Endothelial cell (in vitro differentiated cells): ENCODE measurements around the gene GHITM. TPM values are rescaled to one million over a fixed set of nuclear protein-coding genes. Genes with fewer than 3 reads are reported as not detected.

ENCODE experiments used
- DNase-seq: peaks from one replicate; pipeline ENCODE4 v3.0.0; 2021; ENCODE audit warnings: low spot score
- H3K27ac Mint-ChIP-seq: one replicate; pipeline ENCODE4 v1.8.0; 2021; ENCODE audit warnings: mixed read lengths, inconsistent platforms; ENCODE audit not compliant: unreplicated experiment
- H3K27me3 Mint-ChIP-seq: one replicate; pipeline ENCODE4 v1.8.0; 2021; ENCODE audit warnings: mild to moderate bottlenecking, moderate library complexity, mixed read lengths, inconsistent platforms; ENCODE audit not compliant: unreplicated experiment
- H3K36me3 Mint-ChIP-seq: one replicate; pipeline ENCODE4 v1.8.0; 2021; ENCODE audit warnings: mild to moderate bottlenecking, low read depth, mixed read lengths, inconsistent platforms; ENCODE audit not compliant: unreplicated experiment
- H3K4me1 Mint-ChIP-seq: one replicate; pipeline ENCODE4 v1.8.0; 2021; ENCODE audit warnings: mild to moderate bottlenecking, mixed read lengths, inconsistent platforms; ENCODE audit not compliant: unreplicated experiment
- H3K4me3 Mint-ChIP-seq: one replicate; pipeline ENCODE4 v1.8.0; 2021; ENCODE audit warnings: mild to moderate bottlenecking, mixed read lengths, inconsistent platforms; ENCODE audit not compliant: unreplicated experiment
- H3K9me3 Mint-ChIP-seq: one replicate; pipeline ENCODE4 v1.8.0; 2021; ENCODE audit warnings: mixed read lengths, inconsistent platforms; ENCODE audit not compliant: unreplicated experiment
- CTCF ChIP-seq: fragments of 200-600 bp; sonication (generic); IDR thresholded peaks from one replicate; pipeline ENCODE4 v1.5.0; 2021; ENCODE audit warnings: antibody characterized with exemption; ENCODE audit not compliant: unreplicated experiment
- total RNA-seq: library from RNA; stranded (reverse); fragmentation: NEBNext Ultra II Directional; extraction: Animal tissue kit (Norgen Biotek cat#: 25700); gene quantifications from one replicate; pipeline ENCODE4 v1.2.1, GENCODE V29; 2021; ENCODE audit not compliant: unreplicated experiment

Gene GHITM
- total RNA-seq, 1 donor from 2014 or later: 97.8 TPM

- Mint-ChIP-seq H3K27me3 (peaks cover 1% of the 10 kb centered on the region), H3K4me3 (no peak overlapping the region), H3K9me3 (no peaks in the 10 kb centered on the region), H3K27ac (no peak overlapping the region), H3K36me3 (no peaks in the 10 kb centered on the region), H3K4me1 (peaks cover 3% of the 10 kb centered on the region)
- no peak for TF ChIP-seq CTCF
- DNase-seq: no peak
Measured at GRCh38 chr10:84172467-84173356, 33.4 kb downstream of the GHITM start.

GRCh38 chr10:84173501-84173929 lies 34.2 kb downstream of the GHITM start, which contains the start of gene GPR15LG:
Gene GPR15LG (plus strand): TSS chr10:84173801. CDS start chr10:84173852, 51 bp downstream.
- Mint-ChIP-seq H3K4me1 (peaks cover 3% of the 10 kb centered on the region), H3K9me3 (no peaks in the 10 kb centered on the region), H3K27me3 (peaks cover 1% of the 10 kb centered on the region), H3K27ac (no peak within 1 kb of the TSS), H3K36me3 (no peaks in the 10 kb centered on the region), H3K4me3 (no peak within 1 kb of the TSS)
- no peak for TF ChIP-seq CTCF
- no peak for DNase-seq

- H3K27ac Mint-ChIP-seq: no peak overlapping the region
- no peaks in the 10 kb centered on the region for H3K9me3 Mint-ChIP-seq
- no peak for DNase-seq
- TF ChIP-seq CTCF: no peak
- no peaks in the 10 kb centered on the region for H3K36me3 Mint-ChIP-seq
- peaks cover 3% of the 10 kb centered on the region for H3K4me1 Mint-ChIP-seq
- H3K4me3 Mint-ChIP-seq: no peak overlapping the region
- H3K27me3 Mint-ChIP-seq: peaks cover 1% of the 10 kb centered on the region
Measured at GRCh38 chr10:84175436-84175835, 36.1 kb downstream of the GHITM start.

- no peak overlapping the region for H3K27ac Mint-ChIP-seq
- DNase-seq: no peak
- no peaks in the 10 kb centered on the region for H3K36me3 Mint-ChIP-seq
- peaks cover 1% of the 10 kb centered on the region for H3K27me3 Mint-ChIP-seq
- H3K9me3 Mint-ChIP-seq: no peaks in the 10 kb centered on the region
- peaks cover 3% of the 10 kb centered on the region for H3K4me1 Mint-ChIP-seq
- H3K4me3 Mint-ChIP-seq: no peak overlapping the region
- TF ChIP-seq CTCF: no peak
Measured at GRCh38 chr10:84176351-84176750, 37.0 kb downstream of the GHITM start.

- peak overlapping the region; percentile 19 for H3K4me3 Mint-ChIP-seq
- peaks cover 2% of the 10 kb centered on the region for H3K27me3 Mint-ChIP-seq
- H3K36me3 Mint-ChIP-seq: no peaks in the 10 kb centered on the region
- DNase-seq: no peak
- TF ChIP-seq CTCF: no peak
- no peak overlapping the region for H3K27ac Mint-ChIP-seq
- H3K9me3 Mint-ChIP-seq: no peaks in the 10 kb centered on the region
- H3K4me1 Mint-ChIP-seq: peaks cover 3% of the 10 kb centered on the region
Measured at GRCh38 chr10:84176836-84177474, 37.6 kb downstream of the GHITM start.
